DMS79 treated with DMSO at 0.1 percent for 48 hours (cell line): ENCODE results near the gene MYO1E.
"Not testable (repeated sequence)": the region's sequence is repeated elsewhere in the genome, so short reads cannot be mapped to it uniquely, and the experiment has no call there.

Experiments
- DNase-seq: peaks from one replicate; lab custom pipeline; 2025; lab: John Stamatoyannopoulos, UW

Gene MYO1E

GRCh38 chr15:59387196-59387878, 14.7 kb upstream of the MYO1E start:
- DNase-seq: not testable (repeated sequence)

DNA sequence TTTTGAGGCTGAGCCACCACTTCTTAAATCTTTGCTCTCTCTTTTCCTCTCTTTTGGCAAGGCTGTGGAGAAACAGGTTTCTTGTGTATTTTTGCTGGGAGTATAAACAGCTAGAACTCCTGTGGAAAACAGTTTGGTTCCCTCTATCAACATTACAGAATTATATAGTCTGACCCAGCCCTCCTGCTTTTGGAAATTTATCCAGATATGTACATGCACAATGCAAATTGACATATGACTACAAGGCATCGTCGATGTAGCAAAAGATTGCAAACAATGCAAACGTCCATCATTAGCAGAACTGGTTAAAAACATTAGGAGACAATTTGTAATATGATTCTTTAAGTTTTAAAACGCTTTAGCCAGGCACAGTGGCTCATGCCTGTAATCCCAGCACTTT, 12.5 kb upstream of the MYO1E start:
- no peak for DNase-seq

GRCh38 chr15:59384507-59384906, 11.8 kb upstream of the MYO1E start:
- DNase-seq: no peak

GRCh38 chr15:59380902-59381610, 8.4 kb upstream of the MYO1E start:
- DNase-seq: no peak

DNA sequence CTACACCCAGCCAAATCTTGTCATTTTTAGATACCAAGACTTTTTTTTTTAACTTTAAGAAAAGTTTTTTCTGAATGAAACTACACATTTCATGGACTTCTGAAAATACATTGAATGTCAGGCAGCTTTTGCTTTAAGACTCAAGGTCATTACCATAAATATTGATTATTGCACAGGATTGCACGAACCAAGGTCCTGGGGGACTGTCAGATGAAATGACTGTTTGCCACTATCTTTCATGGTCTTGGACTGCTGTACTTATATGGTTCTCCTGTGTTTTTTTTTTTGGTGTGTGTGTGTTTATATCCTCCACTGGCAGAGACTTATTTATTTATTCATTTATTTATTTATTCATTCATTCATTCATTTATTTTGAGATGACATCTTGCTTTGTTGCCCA, 6.9 kb upstream of the MYO1E start:
- DNase-seq: no peak

DNA sequence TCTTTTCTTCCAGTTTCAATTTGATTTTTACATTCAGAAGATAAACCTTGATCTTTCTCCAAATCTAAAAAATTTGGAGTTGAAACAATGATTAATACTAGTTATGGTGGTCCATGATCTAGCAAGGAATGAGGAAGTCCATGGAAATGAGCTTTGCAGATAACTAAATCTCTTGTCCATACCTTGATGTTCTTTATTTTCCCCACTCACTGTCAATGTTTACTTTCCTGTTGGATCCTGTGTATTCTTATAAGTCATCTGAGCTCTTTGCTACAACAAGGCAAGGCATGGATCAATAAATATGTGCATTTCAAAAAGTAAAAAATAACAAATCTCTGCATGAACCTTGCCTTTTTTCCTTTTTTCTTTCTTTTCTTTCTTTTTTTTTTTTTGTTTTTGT, 6.2 kb upstream of the MYO1E start:
- no peak for DNase-seq

DNA sequence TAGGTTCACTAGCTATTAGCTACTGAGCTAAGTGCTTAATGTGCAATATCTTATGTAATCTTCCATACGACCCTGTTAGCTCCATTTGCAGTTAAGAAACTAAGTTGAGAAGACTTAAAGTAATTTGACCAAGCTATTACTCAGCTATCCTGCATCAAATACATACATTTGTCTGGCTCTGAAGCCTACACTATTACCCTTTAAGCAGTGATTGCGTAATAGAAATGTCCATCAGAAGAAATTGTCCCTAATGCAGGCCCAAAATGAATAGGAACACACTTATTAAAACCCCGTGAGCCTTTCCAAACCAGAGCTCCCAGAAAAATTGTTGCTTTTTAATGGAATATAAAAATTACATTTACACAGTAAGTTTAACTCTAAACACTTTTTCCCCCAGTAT, 5.3 kb upstream of the MYO1E start:
- no peak for DNase-seq

DNA sequence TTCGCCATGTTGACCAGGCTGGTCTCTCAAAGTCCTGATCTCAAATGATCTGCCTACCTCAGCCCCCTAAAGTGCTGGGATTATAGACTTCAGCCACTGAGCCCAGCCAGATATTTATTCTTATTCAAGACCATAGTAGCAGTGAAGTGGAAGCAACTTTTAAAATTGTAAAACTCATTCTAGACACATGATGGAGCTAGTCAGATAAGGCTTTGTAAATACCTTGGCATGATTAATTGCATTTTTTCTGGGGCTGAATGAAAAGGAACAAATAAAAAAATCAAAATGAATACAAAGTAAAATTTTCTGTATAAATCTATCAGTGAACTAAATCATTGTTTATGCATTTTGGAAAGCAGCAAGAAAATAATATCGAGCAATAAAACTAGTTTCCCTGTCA, 4.1 kb upstream of the MYO1E start:
- no peak for DNase-seq

GRCh38 chr15:59373215-59373614, 544 bp upstream of the MYO1E start:
- no peak for DNase-seq

DNA sequence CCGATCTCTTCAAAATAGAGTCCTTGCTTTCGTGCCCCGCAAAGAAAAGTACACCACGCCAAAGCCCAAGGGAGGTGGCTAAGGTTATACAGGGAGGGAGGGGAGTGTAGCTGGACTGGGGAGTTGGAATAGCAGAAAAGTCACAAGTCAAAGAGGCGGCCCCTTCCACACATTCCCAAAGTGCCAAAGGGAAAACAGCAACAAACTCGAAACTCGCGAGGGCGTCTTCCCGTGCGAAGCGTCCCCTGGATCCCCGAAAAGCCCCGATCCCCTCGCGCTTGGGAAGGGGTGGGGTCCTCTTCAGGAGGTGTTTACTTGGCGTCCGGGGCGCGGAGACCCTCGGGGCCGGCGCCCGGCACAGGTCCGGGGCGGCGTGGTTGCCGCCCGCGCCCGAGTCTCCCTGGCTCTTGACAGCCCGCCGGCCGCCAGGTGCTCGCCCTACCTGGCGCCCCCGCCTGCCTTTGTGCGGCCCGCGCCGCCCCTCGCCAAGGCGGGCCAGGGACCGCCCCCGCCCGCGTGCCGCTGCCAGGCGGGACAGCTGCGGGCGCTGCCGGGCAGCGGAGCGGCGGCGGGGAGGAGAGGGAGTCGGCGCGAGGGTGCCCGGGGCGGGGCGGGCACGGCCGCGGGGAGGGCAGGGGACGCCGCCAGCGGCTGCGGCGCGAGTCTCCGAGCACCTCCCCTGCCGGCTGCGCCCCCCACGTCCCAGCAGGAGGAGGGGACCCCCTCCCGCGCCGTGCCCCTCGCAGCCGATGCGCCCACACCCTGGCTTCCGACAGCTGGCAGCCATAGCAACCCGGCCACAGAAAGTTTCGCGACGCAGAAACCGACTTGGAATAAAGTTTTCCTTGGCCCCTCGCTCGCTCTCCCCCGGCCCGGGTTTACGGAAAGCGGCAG, 966 bp downstream of the MYO1E start:
- DNase-seq: no peak

DNA sequence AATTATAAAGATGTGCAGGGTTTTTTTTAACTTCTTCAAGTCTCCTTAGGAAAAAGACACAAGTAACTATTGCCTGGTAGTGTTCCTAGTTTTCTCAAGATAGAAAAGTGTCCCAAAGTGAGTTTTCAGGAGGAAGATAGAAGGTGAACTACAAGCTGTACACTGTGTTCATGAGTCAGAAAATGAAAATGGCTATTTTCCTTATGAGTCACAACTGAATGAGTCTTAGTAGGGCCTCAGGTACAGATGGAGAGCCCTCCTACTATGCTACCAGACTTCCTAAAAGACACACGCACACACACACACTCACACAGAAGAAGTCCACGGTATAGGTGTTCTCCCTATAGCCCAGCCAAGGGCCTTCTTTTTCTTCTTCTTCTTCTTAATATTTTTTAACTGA, 3.1 kb downstream of the MYO1E start:
- DNase-seq: no peak

DNA sequence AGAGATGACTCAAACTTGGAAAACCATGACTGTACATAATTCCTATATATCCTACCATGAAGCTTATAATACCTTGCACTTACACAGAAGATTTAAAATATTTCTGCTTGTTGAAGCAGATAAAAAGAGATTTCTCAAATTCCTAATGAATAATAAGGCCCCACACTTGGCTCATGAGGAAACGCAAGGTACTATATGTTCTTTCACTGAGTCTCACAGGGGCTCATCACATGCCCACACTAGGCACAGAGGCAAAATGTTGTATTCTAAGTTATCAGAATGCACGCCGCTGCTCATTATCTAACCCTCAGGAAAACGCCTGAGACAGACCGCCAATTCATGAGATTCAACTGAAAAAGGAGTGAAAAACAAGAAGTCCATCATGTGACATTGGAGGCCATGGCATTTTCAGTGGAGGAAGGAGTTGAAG, 5.6 kb downstream of the MYO1E start:
- no peak for DNase-seq

GRCh38 chr15:59366333-59367021, 6.2 kb downstream of the MYO1E start:
- no peak for DNase-seq

- DNase-seq: no peak
Observed at GRCh38 chr15:59364248-59364647, 8.4 kb downstream of the MYO1E start.

- no peak for DNase-seq
Observed at GRCh38 chr15:59362331-59362730, 10.3 kb downstream of the MYO1E start.

GRCh38 chr15:59360896-59361295, 11.8 kb downstream of the MYO1E start:
- no peak for DNase-seq

GRCh38 chr15:59360305-59360704, 12.4 kb downstream of the MYO1E start:
- DNase-seq: no peak

DNA sequence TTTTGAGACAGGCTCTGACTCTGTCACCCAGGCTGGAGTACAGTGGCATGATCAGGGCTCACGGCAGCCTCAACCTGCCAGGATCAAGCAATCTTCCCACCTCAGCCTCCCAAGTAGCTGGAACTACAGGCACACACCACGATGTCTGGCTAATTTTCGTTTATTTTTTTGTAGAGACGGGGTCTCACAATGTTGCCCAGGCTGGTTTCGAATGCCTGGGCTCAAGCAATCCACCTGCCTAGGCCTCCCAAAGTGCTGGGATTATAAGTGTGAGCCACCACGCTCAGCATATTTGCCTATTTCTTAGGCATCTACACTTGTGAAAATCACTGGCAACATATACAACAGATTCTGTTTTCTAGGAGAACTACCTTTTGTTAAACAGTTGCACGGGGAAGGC, 16.9 kb downstream of the MYO1E start:
- no peak for DNase-seq

- DNase-seq: no peak
Observed at GRCh38 chr15:59354417-59355031, 18.1 kb downstream of the MYO1E start.

DNA sequence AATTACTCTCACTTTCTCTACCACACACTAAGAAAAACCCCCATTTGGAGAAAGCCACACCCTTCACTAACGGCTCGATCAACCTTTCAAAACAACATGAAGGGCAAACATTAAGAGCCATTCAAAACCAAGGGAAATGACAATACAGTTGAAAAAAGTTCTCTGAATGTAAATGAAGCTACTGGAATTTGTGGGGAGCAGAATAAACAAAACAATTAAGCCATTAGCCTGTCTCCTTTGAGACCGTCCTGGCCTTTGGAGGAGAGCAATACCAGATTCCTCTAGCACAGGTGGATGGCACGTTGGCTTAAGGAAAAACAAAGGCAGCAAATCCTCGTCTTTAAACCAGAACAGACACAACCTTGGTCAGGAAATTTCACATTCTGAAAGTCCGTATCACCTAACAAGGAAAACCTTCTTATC, 18.7 kb downstream of the MYO1E start:
- DNase-seq: no peak

DNA sequence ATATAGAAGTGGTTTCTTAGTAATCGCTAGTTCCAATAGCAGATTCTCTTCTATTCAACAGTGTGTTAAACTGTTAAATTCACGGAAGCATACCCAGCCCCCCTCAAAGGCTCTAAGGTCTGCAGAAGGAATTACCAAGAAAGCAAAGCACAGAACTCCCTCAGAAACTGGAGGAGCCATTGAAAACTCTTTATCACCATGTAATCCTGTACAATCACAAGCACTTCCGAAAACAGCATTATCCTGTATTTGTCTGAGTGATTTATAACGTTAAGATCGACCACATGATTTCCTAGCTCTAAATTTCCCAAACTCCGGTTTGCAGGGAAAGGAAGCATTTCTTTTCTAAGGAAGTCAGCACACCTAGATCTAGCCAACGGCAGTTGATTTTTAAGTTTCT, 20.0 kb downstream of the MYO1E start:
- no peak for DNase-seq

GRCh38 chr15:59352189-59352588, 20.5 kb downstream of the MYO1E start:
- DNase-seq: no peak
